Measurements from ENCODE around the gene ENDOU.
A peak's percentile ranks its signal among the peaks of the same experiment; 100 is the strongest.

The ENDOU gene

DNA sequence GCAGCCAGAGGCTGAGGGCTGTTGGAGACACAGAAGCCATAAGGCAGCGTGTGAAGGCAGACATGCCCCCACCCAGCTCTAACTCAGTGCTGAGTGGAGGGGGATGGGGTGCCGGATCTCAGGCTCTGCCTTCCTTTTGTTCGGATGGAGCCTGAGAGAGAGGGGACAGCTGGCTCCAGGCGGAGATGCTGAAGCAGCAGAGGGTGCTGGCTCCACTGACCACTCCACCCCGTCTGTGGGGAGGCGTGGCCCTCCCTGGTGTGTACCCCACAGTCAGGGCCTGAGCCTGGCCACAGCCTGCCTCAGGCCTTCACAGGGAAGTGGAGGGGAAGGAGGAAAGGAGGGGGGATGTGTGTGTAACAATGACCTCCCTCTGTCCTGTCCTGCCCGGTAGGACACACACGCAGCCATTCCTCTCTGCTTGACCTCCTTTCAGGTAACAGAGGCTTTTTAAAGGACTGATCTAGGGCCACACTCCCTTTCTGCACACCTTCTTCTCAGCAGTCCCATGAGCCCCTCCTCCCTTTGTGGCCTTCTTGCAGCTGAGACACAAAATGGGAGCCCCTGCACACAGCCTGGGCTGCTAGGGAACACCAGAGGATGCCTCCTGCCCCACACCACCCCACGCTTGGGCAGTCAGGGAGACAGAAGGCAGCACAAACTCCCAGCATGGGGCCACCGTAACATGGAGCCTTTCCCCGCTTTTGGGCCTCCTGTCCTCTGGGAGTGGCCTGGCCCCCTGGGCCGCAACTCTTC, 9.6 kb upstream of the ENDOU start:
- H3K27ac ChIP-seq, result no peak overlapping the region
- TF ChIP-seq CTCF (conservative IDR thresholded peaks at IDR 0.05), result no peak

- H3K27ac ChIP-seq, result no peak overlapping the region
- no peak for TF ChIP-seq CTCF (conservative IDR thresholded peaks at IDR 0.05)
Measured at GRCh38 chr12:47733142-47733541, 7.9 kb upstream of the ENDOU start.

DNA sequence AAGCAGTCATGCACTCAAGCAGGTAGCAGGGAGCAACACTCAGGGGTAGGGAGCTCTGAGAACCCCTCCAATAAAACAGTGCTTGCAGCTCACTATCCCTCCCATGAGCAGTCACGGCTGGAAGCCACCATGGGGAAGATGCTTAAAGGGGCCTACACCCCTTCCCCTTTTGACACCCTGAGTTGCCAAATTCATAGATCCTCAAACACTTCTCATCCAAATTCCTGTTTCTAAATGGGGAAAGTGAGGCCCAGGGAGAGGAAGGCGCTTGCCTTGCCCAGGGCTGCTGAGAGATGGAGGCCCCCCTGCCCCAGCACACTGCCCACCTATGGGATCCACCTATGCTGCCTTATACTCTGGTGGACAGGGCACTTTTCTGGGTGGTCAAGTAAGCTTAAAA, 7.2 kb upstream of the ENDOU start:
- no peak for TF ChIP-seq CTCF (conservative IDR thresholded peaks at IDR 0.05)
- no peak overlapping the region for H3K27ac ChIP-seq

DNA sequence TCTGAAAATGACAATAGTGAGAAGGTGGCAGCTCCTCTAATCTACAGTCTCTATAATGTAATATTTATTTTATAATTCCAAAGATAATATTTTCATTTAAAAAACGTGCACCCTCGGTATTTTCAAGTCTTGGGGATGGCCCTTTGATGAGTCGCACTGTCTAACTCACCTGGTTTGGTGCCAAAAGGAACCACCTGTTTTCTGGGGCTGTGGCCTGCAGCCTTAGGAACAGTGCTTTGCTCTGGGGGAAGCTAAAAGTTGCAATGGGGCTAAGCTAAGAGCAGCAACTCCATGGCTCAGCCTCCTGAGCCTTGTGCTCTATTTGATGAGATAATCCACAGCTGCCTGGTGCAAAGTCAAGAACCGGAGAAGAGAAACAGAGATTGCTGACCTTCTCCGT, 6.4 kb upstream of the ENDOU start:
- H3K27ac ChIP-seq, result no peak overlapping the region
- no peak for TF ChIP-seq CTCF (conservative IDR thresholded peaks at IDR 0.05)

- TF ChIP-seq CTCF (conservative IDR thresholded peaks at IDR 0.05), result no peak
- H3K27ac ChIP-seq, result peak overlapping the region; percentile 23
Measured at GRCh38 chr12:47730341-47730744, 5.1 kb upstream of the ENDOU start.

- 0 out of 2 replicates have a peak overlapping the region, but pooled peaks have one; percentile 23 for H3K27ac ChIP-seq
- no peak for TF ChIP-seq CTCF (conservative IDR thresholded peaks at IDR 0.05)
Measured at GRCh38 chr12:47729233-47729632, 3.9 kb upstream of the ENDOU start.

DNA sequence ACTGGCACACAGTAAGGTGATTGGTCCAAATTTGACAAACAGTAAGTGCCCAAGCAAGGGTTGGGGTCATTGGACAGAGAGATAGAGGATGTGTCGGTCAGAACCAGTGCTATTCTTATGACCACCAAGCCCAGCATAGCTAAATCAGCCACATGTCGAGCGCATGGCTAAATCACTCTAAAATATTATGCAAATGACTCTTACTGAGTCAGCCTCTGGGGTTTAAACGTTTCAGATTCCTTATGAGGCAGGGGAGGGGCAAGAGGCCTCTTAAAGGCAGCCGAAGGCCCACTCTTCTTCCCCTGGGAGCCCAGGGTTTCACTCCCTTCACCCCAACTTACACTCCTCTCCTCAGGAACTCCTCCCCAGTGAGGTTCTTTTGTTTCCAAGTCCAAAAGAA, 603 bp upstream of the ENDOU start:
- no peak for TF ChIP-seq CTCF (conservative IDR thresholded peaks at IDR 0.05)
- H3K27ac ChIP-seq, result no peak overlapping the region

Data from VCaP (cell line).